ENCODE data around the gene TBX15. TPM values are rescaled to one million over a fixed set of nuclear protein-coding genes. Genes with fewer than 3 reads are reported as not detected.

TBX15 gene
- total RNA-seq, 1 experiment from 2014 or later: 0.09 TPM

DNA sequence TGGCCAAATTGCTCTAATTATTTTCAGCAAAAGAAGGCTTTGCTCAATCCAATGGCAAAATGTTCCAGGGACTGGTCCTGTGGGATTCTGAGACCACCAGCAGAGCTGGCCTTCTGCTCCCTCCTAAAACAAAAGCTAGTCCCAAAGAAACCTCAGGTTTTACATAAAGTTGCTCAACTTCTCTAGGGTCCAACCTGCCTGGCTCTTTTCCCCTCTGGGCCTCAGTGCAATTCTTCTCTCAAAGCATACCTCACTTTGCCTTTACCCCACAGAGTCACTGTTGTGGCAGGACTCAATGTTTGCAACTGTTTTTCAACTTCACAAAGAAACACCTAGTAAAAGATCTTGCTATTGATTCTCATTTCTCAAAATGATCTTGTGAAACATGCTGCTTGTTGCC, 39.8 kb downstream of the TBX15 start:
- BruUV-seq (replicated peaks): no TSS peak
- POLR2A ChIA-PET: no interaction called here
- DNase-seq (ENCODE audit: unreplicated experiment): no peak
- Mint-ChIP-seq H3K9me3 (ENCODE audit: unreplicated experiment) (no peaks in the 10 kb centered on the region), H3K4me1 (ENCODE audit: insufficient read depth, unreplicated experiment) (peaks cover 17% of the 10 kb centered on the region), H3K27ac (ENCODE audit: low read depth, unreplicated experiment) (no peak overlapping the region), H3K27me3 (ENCODE audit: insufficient read depth, unreplicated experiment) (no peaks in the 10 kb centered on the region), H3K36me3 (ENCODE audit: insufficient read depth, unreplicated experiment) (peaks cover under 1% of the 10 kb centered on the region), H3K4me3 (ENCODE audit: unreplicated experiment) (no peak overlapping the region)
- intact Hi-C loops (cut with micrococcal nuclease): loop anchor here (10.0 kb wide), 1 partner anchor 794 kb away; no protein-coding TSS in a partner anchor
- TF ChIP-seq, protein P1, sequence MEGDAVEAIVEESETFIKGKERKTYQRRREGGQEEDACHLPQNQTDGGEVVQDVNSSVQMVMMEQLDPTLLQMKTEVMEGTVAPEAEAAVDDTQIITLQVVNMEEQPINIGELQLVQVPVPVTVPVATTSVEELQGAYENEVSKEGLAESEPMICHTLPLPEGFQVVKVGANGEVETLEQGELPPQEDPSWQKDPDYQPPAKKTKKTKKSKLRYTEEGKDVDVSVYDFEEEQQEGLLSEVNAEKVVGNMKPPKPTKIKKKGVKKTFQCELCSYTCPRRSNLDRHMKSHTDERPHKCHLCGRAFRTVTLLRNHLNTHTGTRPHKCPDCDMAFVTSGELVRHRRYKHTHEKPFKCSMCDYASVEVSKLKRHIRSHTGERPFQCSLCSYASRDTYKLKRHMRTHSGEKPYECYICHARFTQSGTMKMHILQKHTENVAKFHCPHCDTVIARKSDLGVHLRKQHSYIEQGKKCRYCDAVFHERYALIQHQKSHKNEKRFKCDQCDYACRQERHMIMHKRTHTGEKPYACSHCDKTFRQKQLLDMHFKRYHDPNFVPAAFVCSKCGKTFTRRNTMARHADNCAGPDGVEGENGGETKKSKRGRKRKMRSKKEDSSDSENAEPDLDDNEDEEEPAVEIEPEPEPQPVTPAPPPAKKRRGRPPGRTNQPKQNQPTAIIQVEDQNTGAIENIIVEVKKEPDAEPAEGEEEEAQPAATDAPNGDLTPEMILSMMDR (IDR thresholded peaks at IDR 0.05; ENCODE audit: unreplicated experiment): no peak
- CTCF ChIA-PET: no interaction called here

DNA sequence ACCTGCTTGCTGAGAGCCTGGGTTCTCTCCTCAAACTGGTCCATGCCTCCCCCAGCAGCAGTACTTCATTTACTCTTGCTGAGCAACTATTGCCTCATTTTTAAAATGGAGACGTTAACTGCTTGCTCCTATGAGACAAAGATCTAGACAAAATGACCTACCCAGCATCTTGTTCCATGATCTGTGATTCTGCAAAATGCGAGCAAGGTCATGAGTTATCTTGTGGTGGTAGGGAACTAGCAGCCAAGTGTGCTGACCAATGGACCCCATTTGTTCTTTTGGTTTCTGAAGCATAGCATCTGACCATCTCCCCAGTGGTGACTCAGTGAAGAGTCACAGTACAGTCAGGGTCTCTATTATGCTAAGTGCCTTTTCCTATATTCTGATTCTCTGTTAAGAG, 40.4 kb downstream of the TBX15 start:
- ChIA-PET CTCF (no interaction called here), POLR2A (no interaction called here)
- Mint-ChIP-seq H3K4me3 (ENCODE audit: unreplicated experiment) (no peak overlapping the region), H3K9me3 (ENCODE audit: unreplicated experiment) (no peaks in the 10 kb centered on the region), H3K4me1 (ENCODE audit: insufficient read depth, unreplicated experiment) (peaks cover 17% of the 10 kb centered on the region), H3K27me3 (ENCODE audit: insufficient read depth, unreplicated experiment) (no peaks in the 10 kb centered on the region), H3K27ac (ENCODE audit: low read depth, unreplicated experiment) (no peak overlapping the region), H3K36me3 (ENCODE audit: insufficient read depth, unreplicated experiment) (peaks cover 6% of the 10 kb centered on the region)
- BruUV-seq (replicated peaks): no TSS peak
- TF ChIP-seq, protein P1 (IDR thresholded peaks at IDR 0.05; ENCODE audit: unreplicated experiment): no peak
- intact Hi-C loops (cut with micrococcal nuclease): loop anchor here (10.0 kb wide), 1 partner anchor 793 kb away; no protein-coding TSS in a partner anchor
- DNase-seq (ENCODE audit: unreplicated experiment): peak; percentile 33

DNA sequence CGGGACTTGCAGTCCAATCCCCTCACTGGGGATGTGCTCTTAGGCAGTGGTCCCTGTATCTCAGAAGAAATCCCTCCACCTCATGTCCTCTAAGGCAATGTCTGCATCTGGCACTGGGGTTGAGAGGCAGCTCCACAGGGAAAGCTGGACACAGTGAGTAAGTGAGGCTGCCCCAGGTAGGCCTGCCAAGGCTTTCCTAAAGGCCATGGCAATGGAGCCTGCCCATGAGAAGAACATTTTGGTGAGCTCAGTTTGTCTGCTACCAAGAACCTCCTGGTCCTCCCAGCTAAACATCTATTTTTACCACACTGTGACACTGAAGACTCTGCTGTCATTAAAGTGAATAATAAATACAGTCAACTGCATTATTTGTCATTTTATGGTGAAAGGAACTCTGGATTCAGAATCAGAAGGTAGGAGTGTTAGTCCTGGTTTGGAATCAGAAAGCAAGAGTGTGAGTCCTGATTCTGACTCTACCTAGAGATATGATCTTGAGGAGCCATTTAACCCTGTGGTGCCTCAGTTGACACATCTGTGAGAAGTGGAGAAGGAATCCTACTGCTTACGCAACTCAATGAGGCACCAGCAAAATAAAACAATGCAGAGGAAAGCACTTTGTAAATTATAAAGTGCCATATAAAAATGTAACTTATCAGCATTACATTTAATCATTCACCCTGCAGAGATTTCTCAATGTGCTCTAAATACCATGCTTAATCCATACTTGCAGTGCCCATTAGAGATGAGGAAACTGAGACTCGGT, 41.0 kb downstream of the TBX15 start:
- Mint-ChIP-seq H3K4me3 (ENCODE audit: unreplicated experiment) (no peak overlapping the region), H3K36me3 (ENCODE audit: insufficient read depth, unreplicated experiment) (peaks cover 6% of the 10 kb centered on the region), H3K9me3 (ENCODE audit: unreplicated experiment) (no peaks in the 10 kb centered on the region), H3K4me1 (ENCODE audit: insufficient read depth, unreplicated experiment) (peaks cover 17% of the 10 kb centered on the region), H3K27me3 (ENCODE audit: insufficient read depth, unreplicated experiment) (no peaks in the 10 kb centered on the region), H3K27ac (ENCODE audit: low read depth, unreplicated experiment) (no peak overlapping the region)
- DNase-seq (ENCODE audit: unreplicated experiment): no peak
- no TSS peak for BruUV-seq (replicated peaks)
- ChIA-PET CTCF (interaction anchor here (0.6 kb wide), 1 partner anchor 12 kb away, joined by 3 read pairs; no protein-coding TSS in a partner anchor), POLR2A (no interaction called here)
- TF ChIP-seq, protein P1 (IDR thresholded peaks at IDR 0.05; ENCODE audit: unreplicated experiment): no peak
- intact Hi-C loops (cut with micrococcal nuclease): loop anchor here (10.0 kb wide), 1 partner anchor 792 kb away; no protein-coding TSS in a partner anchor

DNA sequence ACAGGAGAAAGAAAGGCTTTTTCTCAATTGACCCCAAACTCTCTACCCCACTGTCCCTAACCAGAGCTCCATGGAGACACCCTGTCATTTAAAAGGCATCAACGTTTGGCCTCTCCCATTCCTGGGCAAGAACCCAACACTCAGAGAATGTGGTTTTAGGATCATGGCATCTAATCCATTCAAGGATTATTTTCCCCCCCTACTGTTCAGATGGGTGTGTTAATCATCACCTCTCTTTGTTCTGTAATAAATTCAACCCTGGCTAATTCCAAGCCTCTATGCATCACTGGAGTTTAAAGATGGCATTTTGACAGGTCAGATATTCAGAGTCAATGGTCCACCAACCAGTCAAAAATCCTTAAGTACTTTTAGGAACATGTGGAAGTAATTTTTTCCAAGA, 42.7 kb downstream of the TBX15 start:
- H3K9me3 Mint-ChIP-seq (ENCODE audit: unreplicated experiment): no peaks in the 10 kb centered on the region
- no peaks in the 10 kb centered on the region for H3K27me3 Mint-ChIP-seq (ENCODE audit: insufficient read depth, unreplicated experiment)
- ChIA-PET POLR2A (no interaction called here), CTCF (no interaction called here)
- H3K36me3 Mint-ChIP-seq (ENCODE audit: insufficient read depth, unreplicated experiment): peaks cover 6% of the 10 kb centered on the region
- BruUV-seq (replicated peaks): no TSS peak
- DNase-seq (ENCODE audit: unreplicated experiment): peak; percentile 46
- no peak overlapping the region for H3K27ac Mint-ChIP-seq (ENCODE audit: low read depth, unreplicated experiment)
- peaks cover 17% of the 10 kb centered on the region for H3K4me1 Mint-ChIP-seq (ENCODE audit: insufficient read depth, unreplicated experiment)
- TF ChIP-seq, protein P1 (IDR thresholded peaks at IDR 0.05; ENCODE audit: unreplicated experiment): no peak
- H3K4me3 Mint-ChIP-seq (ENCODE audit: unreplicated experiment): no peak overlapping the region
- intact Hi-C loops (cut with micrococcal nuclease): loop anchor here (10.0 kb wide), 1 partner anchor 791 kb away; no protein-coding TSS in a partner anchor
